ENCODE measurements around the gene FAM174C.
"Not testable (repeated sequence)": the region's sequence is repeated elsewhere in the genome, so short reads cannot be mapped to it uniquely, and the experiment has no call there.

Gene FAM174C

GRCh38 chr19:1296575-1297271 is 21.4 kb downstream of the FAM174C start:
- DNase-seq (ENCODE audit: low read depth) = no peak
- TF ChIP-seq CTCF (IDR thresholded peaks at IDR 0.05; ENCODE audit: control insufficient read depth, extremely low read depth, insufficient read depth) = no peak
- no peak overlapping the region for H3K4me3 ChIP-seq (ENCODE audit: low read depth, low read length)

DNA sequence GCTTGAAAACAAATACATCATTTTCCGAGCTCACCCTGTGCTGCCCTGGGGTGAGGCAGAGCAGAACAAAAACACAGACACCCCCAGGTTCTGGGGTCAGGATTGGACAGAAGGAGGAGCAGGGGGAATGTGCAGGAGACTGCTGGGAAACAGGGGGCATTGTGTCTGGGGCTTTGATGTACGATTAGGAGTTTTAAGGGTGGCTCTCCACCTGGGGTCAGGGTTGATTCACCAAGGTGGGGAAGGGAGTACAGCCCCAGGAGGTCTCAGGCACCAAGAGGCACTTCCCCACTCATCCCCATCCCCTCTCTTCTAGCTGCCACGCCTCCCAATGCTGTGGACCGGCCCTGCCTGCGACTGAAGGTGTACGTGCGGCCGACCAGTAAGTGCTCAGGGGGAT is 22.9 kb downstream of the FAM174C start:
- DNase-seq (ENCODE audit: low read depth) = no peak
- H3K4me3 ChIP-seq (ENCODE audit: low read depth, low read length) = no peak overlapping the region
- TF ChIP-seq CTCF (IDR thresholded peaks at IDR 0.05; ENCODE audit: control insufficient read depth, extremely low read depth, insufficient read depth) = no peak

DNA sequence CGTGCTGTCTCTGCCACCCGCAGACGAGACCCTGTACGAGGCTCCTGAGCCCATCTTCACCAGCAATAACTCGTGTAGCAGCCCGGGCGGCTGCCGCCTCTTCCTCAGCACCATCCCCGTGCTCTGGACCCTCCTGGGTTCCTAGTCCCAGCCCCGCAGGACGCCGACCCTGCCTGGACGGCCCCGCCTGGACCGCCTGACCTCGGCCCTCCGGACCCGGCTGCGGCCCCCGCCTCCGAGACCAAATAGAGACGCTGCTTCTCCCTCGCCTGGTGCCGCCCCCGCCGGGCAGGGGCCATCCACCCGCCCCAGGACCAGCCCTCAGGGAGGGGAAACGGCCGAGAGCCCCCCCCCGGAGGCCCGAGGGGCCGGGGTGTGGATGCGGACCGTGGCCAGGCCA is 24.5 kb downstream of the FAM174C start:
- no peak overlapping the region for H3K4me3 ChIP-seq (ENCODE audit: low read depth, low read length)
- DNase-seq (ENCODE audit: low read depth) = no peak
- TF ChIP-seq CTCF (IDR thresholded peaks at IDR 0.05; ENCODE audit: control insufficient read depth, extremely low read depth, insufficient read depth) = no peak

GRCh38 chr19:1300744-1301490 is 25.6 kb downstream of the FAM174C start:
- TF ChIP-seq CTCF (IDR thresholded peaks at IDR 0.05; ENCODE audit: control insufficient read depth, extremely low read depth, insufficient read depth) = no peak
- no peak overlapping the region for H3K4me3 ChIP-seq (ENCODE audit: low read depth, low read length)
- DNase-seq (ENCODE audit: low read depth) = no peak

- H3K4me3 ChIP-seq (ENCODE audit: low read depth, low read length) = no peak overlapping the region
- TF ChIP-seq CTCF (IDR thresholded peaks at IDR 0.05; ENCODE audit: control insufficient read depth, extremely low read depth, insufficient read depth) = no peak
- no peak for DNase-seq (ENCODE audit: low read depth)
Measured at GRCh38 chr19:1302533-1303239, 27.4 kb downstream of the FAM174C start.

DNA sequence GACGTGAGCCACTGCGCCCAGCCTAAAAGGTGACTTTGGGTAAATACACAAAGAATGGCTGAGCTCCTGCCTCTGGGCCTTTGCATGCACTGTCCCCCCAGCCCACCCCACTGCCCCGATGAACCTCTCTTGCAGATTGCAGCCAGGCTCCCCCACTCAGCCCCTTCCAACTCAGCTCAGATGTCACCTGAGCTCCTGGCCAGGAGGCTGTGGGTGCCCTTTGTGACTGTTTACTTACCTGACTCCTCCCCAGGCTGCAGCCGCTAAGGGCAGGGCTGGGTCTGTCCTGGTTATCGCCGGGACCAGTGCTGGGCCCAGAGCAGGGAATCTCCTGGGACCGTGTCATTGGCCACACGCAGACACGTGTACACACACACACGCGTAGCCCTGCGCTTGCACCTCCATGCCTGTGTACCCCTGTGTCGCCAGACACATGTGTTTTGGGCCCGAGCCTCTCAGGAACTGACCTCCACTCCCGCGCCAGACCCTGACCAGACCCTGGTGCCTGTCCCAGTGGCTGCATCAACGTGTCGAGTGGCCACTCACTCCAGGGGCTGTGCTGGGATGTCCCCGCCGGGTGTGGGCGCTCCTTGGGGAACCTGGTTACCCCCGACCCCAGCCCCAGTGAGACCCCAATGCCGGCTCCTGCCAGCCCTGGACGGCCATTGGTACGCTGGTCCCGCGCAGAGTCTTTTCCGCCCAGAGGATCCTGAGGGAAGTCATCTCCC is 29.0 kb downstream of the FAM174C start:
- TF ChIP-seq CTCF (IDR thresholded peaks at IDR 0.05; ENCODE audit: control insufficient read depth, extremely low read depth, insufficient read depth) = no peak
- H3K4me3 ChIP-seq (ENCODE audit: low read depth, low read length) = no peak overlapping the region
- DNase-seq (ENCODE audit: low read depth) = no peak

GRCh38 chr19:1305354-1305753 is 30.0 kb downstream of the FAM174C start:
- not testable (repeated sequence) for DNase-seq (ENCODE audit: low read depth)

More at GRCh38 chr19:1305354-1305753, 30.0 kb downstream of the FAM174C start:
- H3K4me3 ChIP-seq (ENCODE audit: low read depth, low read length) = not testable (repeated sequence)
